SK-N-SH (cell line): ENCODE results near the gene ABO. TPM values are rescaled to one million over a fixed set of nuclear protein-coding genes. Genes with fewer than 3 reads are reported as not detected.

Experiments
- CTCF ChIA-PET: fragments of 300-600, 350-600 bp; formaldehyde crosslinking; extraction: SDS; loops from one replicate; lab custom pipeline; 2021; lab: Yijun Ruan, JAX
- POLR2A ChIA-PET: fragments of 350-600 bp; sonication (Branson Sonifier 250); formaldehyde crosslinking; extraction: SDS; loops from one replicate; lab custom pipeline; 2020; ENCODE audit warnings: antibody characterized with exemption, inconsistent platforms; lab: Yijun Ruan, JAX
- DNase-seq: peaks from one replicate; pipeline ENCODE4 v3.0.0; 2012
- H2AFZ ChIP-seq: fragments of 200-600 bp; sonication (generic); 2 replicates; pipeline ENCODE4 v1.8.1; 2016; ENCODE audit warnings: antibody characterized with exemption, mild to moderate bottlenecking, low read depth
- H3F3A ChIP-seq: fragments of 200-600 bp; sonication (generic); replicated peaks from 2 replicates; pipeline ENCODE3; 2016; ENCODE audit warnings: antibody characterized with exemption, mild to moderate bottlenecking; ENCODE audit not compliant: insufficient read depth
- H3K27ac ChIP-seq, 2 experiments: fragments of 200-500 bp in 1 of 2; fragments of 200-600 bp in 1 of 2; sonication (Bioruptor generic) in 1 of 2; sonication (generic), shearing (Covaris generic) in 1 of 2; 2 replicates each; pipeline versions ENCODE4 v1.5.1 to v1.6.1; 2014 to 2016; ENCODE audit warnings: low read depth in 2 of 2, inconsistent platforms in 1 of 2, low read length in 1 of 2, mild to moderate bottlenecking in 1 of 2, mixed read lengths in 1 of 2
- H3K27me3 ChIP-seq: fragments of 200-600 bp; sonication (generic), shearing (Covaris generic); 2 replicates; pipeline ENCODE4 v1.6.1; 2016; ENCODE audit warnings: mixed run types; ENCODE audit not compliant: insufficient read depth
- H3K36me3 ChIP-seq, 2 experiments: fragments of 200-500 bp in 1 of 2; fragments of 200-600 bp in 1 of 2; sonication (Bioruptor generic) in 1 of 2; sonication (generic) in 1 of 2; replicated peaks in 1 of 2; 2 replicates each; pipeline versions ENCODE3 to v1.5.1; 2014 to 2016; ENCODE audit warnings: low read length in 1 of 2, mild to moderate bottlenecking in 1 of 2; ENCODE audit not compliant: insufficient read depth in 2 of 2, control insufficient read depth in 1 of 2
- H3K4me1 ChIP-seq, 2 experiments: fragments of 200-500 bp in 1 of 2; fragments of 200-600 bp in 1 of 2; sonication (Bioruptor generic) in 1 of 2; sonication (generic), shearing (Covaris generic) in 1 of 2; 2 replicates each; pipeline versions ENCODE4 v1.5.1 to v1.6.1; 2014 to 2016; ENCODE audit warnings: low read depth in 1 of 2, low read length in 1 of 2, mixed run types in 1 of 2; ENCODE audit not compliant: insufficient read depth in 2 of 2, control insufficient read depth in 1 of 2
- H3K4me2 ChIP-seq: fragments of 200-600 bp; sonication (generic), shearing (Covaris generic); 2 replicates; pipeline ENCODE4 v1.6.1; 2017; ENCODE audit warnings: mixed run types
- H3K4me3 ChIP-seq, 2 experiments: fragments of 200-500 bp in 1 of 2; fragments of 200-600 bp in 1 of 2; sonication (Bioruptor generic) in 1 of 2; sonication (generic), shearing (Covaris generic) in 1 of 2; 2 replicates each; pipeline versions ENCODE4 v1.5.1 to v1.8.1; 2014 to 2016; ENCODE audit warnings: low read depth in 2 of 2, inconsistent platforms in 1 of 2, low read length in 1 of 2, mild to moderate bottlenecking in 1 of 2, mixed read lengths in 1 of 2, moderate library complexity in 1 of 2
- H3K79me2 ChIP-seq: fragments of 200-600 bp; sonication (generic); 2 replicates; pipeline ENCODE4 v1.8.1; 2017; ENCODE audit warnings: mild to moderate bottlenecking; ENCODE audit not compliant: insufficient read depth
- H3K9ac ChIP-seq: fragments of 200-600 bp; sonication (generic); 2 replicates; pipeline ENCODE4 v1.6.1; 2017; ENCODE audit warnings: mixed run types
- H3K9me2 ChIP-seq: fragments of 200-600 bp; sonication (generic); 2 replicates; pipeline ENCODE4 v1.6.1; 2017; ENCODE audit warnings: mixed run types
- H3K9me3 ChIP-seq: fragments of 200-600 bp; sonication (generic); 2 replicates; pipeline ENCODE4 v1.6.1; 2017; ENCODE audit warnings: mixed run types, mild to moderate bottlenecking, moderate library complexity
- H4K20me1 ChIP-seq: fragments of 200-600 bp; sonication (generic); 2 replicates; pipeline ENCODE4 v1.6.1; 2017; ENCODE audit warnings: mild to moderate bottlenecking, mixed run types; ENCODE audit not compliant: insufficient read depth
- CHD2 ChIP-seq: fragments of 150-350 bp; IDR thresholded peaks from 2 replicates; pipeline ENCODE4 v1.6.1; 2018; ENCODE audit warnings: low read length; ENCODE audit not compliant: partially characterized antibody
- ELF1 ChIP-seq: IDR thresholded peaks from 2 replicates; pipeline ENCODE4 v1.4.0; 2012
- EP300 ChIP-seq, 2 experiments: IDR thresholded peaks; 2 replicates each; pipeline versions ENCODE4 v1.4.0 to v1.6.1; 2012; ENCODE audit warnings: borderline replicate concordance in 1 of 2, low read depth in 1 of 2, low read length in 1 of 2
- EZH2phosphoT487 ChIP-seq: fragments of 200-600 bp; sonication (generic); IDR thresholded peaks from 2 replicates; pipeline ENCODE4 v1.6.1; 2017; ENCODE audit warnings: low read depth, mixed run types, mild to moderate bottlenecking, antibody characterized with exemption, moderate library complexity, borderline replicate concordance
- FOXM1 ChIP-seq: IDR thresholded peaks from 2 replicates; pipeline ENCODE4 v1.4.0; 2012; ENCODE audit warnings: low read depth, mild to moderate bottlenecking
- JUND ChIP-seq: IDR thresholded peaks from 2 replicates; pipeline ENCODE4 v1.4.0; 2012
- MXI1 ChIP-seq: IDR thresholded peaks from 2 replicates; pipeline ENCODE4 v1.6.1; 2012; ENCODE audit warnings: mild to moderate bottlenecking, low read depth, low read length, improper control_type of control experiment
- NFIC ChIP-seq: IDR thresholded peaks from 2 replicates; pipeline ENCODE4 v1.4.0; 2012; ENCODE audit warnings: borderline replicate concordance
- NRF1 ChIP-seq: IDR thresholded peaks from 2 replicates; pipeline ENCODE4 v1.6.1; 2012; ENCODE audit warnings: low read depth, mild to moderate bottlenecking, low read length
- RAD21 ChIP-seq: IDR thresholded peaks from 2 replicates; pipeline ENCODE4 v1.6.1; 2012; ENCODE audit warnings: mild to moderate bottlenecking, low read length
- RCOR1 ChIP-seq: fragments of 150-350 bp; IDR thresholded peaks from 2 replicates; pipeline ENCODE4 v1.6.1; 2017; ENCODE audit warnings: antibody characterized with exemption, low read length
- RFX5 ChIP-seq: IDR thresholded peaks from 2 replicates; pipeline ENCODE4 v1.6.1; 2012; ENCODE audit warnings: mild to moderate bottlenecking, improper control_type of control experiment, low read length
- SMC3 ChIP-seq: IDR thresholded peaks from 2 replicates; pipeline ENCODE4 v1.6.1; 2012; ENCODE audit warnings: low read depth, low read length, improper control_type of control experiment
- TCF12 ChIP-seq: IDR thresholded peaks from 2 replicates; pipeline ENCODE4 v1.4.0; 2012
- TEAD4 ChIP-seq: IDR thresholded peaks from 2 replicates; pipeline ENCODE4 v1.4.0; 2012; ENCODE audit warnings: mild to moderate bottlenecking, borderline replicate concordance; ENCODE audit not compliant: insufficient read depth
- WGBS: methylation state at CpG from one replicate; pipeline ENCODE4 v1.1.6; 2017; ENCODE audit warnings: low lambda C conversion rate; 5-methylcytosine and 5-hydroxymethylcytosine counted together
- polyA plus RNA-seq, 3 experiments: library from polyadenylated mRNA; depleted of rRNA; stranded (reverse); fragments of >200 nt; gene quantifications; 2 replicates each; pipeline ENCODE4 v1.2.3, GENCODE V29; 2012
- TF ChIP-seq, protein P1 (sequence below): IDR thresholded peaks from 2 replicates; pipeline ENCODE4 v1.4.0; 2012; ENCODE audit warnings: low read depth, borderline replicate concordance
- TF ChIP-seq, protein P2 (sequence below): IDR thresholded peaks from 2 replicates; pipeline ENCODE4 v1.6.1; 2012; ENCODE audit warnings: mild to moderate bottlenecking, low read depth, low read length, moderate library complexity

The ABO gene
- polyA plus RNA-seq, 1 of the 3 experiments (the other 2 are of a cell fraction): not detected

DNA sequence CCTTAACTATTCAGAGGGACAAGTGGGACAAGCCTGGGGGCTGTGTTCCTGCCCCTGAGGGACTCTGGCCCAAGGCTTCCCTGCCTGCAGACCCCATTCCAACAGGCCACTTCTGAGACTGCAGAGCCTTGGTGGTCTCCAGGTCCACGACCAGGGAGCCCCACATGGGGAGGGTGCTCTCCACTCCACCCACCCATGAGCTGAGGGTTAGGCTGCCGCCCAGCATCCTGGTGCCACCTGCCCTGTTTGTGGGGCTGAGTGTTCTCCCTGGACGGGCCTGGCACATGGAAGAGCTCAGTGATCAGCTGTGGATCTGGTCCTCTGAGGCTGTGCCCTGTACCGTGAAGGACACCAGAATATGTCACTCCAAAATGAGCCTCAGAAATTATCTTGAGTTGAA lies 2.5 kb upstream of the ABO start (continued):
- TF ChIP-seq, protein P1, sequence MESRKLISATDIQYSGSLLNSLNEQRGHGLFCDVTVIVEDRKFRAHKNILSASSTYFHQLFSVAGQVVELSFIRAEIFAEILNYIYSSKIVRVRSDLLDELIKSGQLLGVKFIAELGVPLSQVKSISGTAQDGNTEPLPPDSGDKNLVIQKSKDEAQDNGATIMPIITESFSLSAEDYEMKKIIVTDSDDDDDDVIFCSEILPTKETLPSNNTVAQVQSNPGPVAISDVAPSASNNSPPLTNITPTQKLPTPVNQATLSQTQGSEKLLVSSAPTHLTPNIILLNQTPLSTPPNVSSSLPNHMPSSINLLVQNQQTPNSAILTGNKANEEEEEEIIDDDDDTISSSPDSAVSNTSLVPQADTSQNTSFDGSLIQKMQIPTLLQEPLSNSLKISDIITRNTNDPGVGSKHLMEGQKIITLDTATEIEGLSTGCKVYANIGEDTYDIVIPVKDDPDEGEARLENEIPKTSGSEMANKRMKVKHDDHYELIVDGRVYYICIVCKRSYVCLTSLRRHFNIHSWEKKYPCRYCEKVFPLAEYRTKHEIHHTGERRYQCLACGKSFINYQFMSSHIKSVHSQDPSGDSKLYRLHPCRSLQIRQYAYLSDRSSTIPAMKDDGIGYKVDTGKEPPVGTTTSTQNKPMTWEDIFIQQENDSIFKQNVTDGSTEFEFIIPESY: no peak
- TF ChIP-seq NRF1: no peak
- TF ChIP-seq, all 33 proteins: peak for 0

DNA sequence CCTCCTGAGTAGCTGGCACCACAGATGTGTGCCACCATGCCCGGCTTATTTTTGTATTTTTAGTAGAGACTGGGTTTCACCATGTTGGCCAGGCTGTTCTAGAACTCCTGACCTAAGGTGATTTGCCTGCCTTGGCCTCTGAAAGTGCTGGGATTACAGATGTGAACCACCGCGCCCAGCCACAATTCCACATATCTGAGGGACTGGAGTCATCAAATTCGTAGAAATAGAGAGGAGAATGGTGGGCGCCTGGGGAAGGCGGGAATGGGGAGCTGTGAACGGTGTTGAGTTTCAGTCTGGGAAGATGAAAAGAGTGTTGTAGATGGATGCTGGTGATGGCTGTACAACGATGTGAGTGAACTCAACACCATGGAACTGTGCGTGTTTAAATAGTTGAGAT lies 1.9 kb upstream of the ABO start:
- Histone ChIP-seq H2AFZ (no peak overlapping the region), H3K9ac (no peak overlapping the region), H3K36me3 (no peaks in the 10 kb centered on the region), H3K4me3 (no peak overlapping the region), H3K4me2 (no peak overlapping the region), H3K27ac (no peak overlapping the region), H4K20me1 (no peaks in the 10 kb centered on the region), H3K9me2 (no peaks in the 10 kb centered on the region), H3K9me3 (no peaks in the 10 kb centered on the region), H3K27me3 (peaks cover 73% of the 10 kb centered on the region), H3F3A (no peaks in the 10 kb centered on the region), H3K79me2 (no peaks in the 10 kb centered on the region), H3K4me1 (no peaks in the 10 kb centered on the region)
- ChIA-PET POLR2A (no interaction called here), CTCF (interaction anchor here (0.6 to 1.3 kb wide), 3 partner anchors 14 to 70 kb away, joined by 3 to 4 read pairs (median 4); no protein-coding TSS in a partner anchor)
- no peak for TF ChIP-seq NRF1
- TF ChIP-seq ELF1: no peak
- no peak for TF ChIP-seq TCF12
- WGBS: 61% methylated on average over 9 of the region's 9 CpGs
- DNase-seq: no peak

DNA sequence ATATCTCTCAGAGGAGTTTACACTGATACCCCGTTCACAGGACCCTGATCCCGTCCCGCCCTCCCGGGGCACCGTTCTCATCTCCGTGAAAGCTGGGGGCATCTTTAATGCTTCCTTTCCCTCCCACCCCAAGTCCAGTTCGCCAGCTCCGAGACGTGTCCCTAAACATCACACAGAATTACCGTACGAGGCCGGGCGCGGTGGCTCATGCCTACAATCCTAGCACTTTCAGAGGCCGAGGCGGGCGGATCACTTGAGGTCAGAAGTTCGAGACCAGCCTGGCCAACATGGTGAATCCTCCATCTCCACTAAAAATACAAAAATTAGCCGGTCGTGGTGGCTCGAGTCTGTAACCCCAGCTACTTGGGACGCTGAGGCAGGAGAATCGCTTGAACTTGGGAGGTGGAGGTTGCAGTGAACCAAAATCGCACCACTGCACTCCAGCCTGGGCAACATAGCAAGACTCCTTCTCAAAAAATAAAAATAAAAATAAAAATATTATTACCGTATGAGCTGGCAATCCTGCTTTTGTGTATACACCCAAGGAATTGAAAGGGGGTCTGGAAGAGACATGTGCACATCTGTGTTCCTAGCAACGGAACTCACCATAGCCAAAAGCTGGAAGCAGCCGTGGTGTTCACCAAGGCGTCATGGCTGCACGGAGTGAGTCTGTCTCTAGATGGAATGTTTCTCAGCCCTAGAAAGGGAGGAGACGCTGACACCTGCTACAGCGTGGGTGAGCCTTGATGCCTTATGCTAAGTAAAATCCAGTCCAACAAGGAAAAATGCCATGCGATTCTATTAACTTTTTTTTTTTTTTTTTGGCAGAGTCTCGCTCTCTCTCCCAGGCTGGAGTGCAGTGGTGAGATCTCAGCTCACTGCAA lies 1.2 kb upstream of the ABO start:
- no peaks in the 10 kb centered on the region for H3F3A ChIP-seq
- peaks cover 77% of the 10 kb centered on the region for H3K27me3 ChIP-seq
- no peak overlapping the region for H3K4me2 ChIP-seq
- no peak for DNase-seq
- POLR2A ChIA-PET: no interaction called here
- H4K20me1 ChIP-seq: no peaks in the 10 kb centered on the region
- H3K27ac ChIP-seq: no peak overlapping the region
- no peaks in the 10 kb centered on the region for H3K36me3 ChIP-seq
- 40% methylated on average over 21 of the region's 33 CpGs for WGBS
- CTCF ChIA-PET: interaction anchor here (0.6 to 1.4 kb wide), 4 partner anchors 14 to 69 kb away, joined by 3 to 5 read pairs (median 4); no protein-coding TSS in a partner anchor
- no peaks in the 10 kb centered on the region for H3K79me2 ChIP-seq
- H3K9ac ChIP-seq: no peak overlapping the region
- H3K4me1 ChIP-seq: no peaks in the 10 kb centered on the region
- no peak overlapping the region for H3K4me3 ChIP-seq
- no peak overlapping the region for H2AFZ ChIP-seq
- H3K9me2 ChIP-seq: no peaks in the 10 kb centered on the region
- no peaks in the 10 kb centered on the region for H3K9me3 ChIP-seq
- TF ChIP-seq MXI1 (no peak), FOXM1 (no peak), RFX5 (no peak), TEAD4 (no peak), NFIC (no peak), SMC3 (no peak), EZH2phosphoT487 (no peak), EP300 (IDR thresholded peaks at IDR 0.05; ENCODE audit: borderline replicate concordance in 1 of 2, low read depth in 1 of 2, low read length in 1 of 2) (no peak), RAD21 (no peak), CHD2 (no peak), RCOR1 (no peak), JUND (no peak)
- TF ChIP-seq, protein P2, sequence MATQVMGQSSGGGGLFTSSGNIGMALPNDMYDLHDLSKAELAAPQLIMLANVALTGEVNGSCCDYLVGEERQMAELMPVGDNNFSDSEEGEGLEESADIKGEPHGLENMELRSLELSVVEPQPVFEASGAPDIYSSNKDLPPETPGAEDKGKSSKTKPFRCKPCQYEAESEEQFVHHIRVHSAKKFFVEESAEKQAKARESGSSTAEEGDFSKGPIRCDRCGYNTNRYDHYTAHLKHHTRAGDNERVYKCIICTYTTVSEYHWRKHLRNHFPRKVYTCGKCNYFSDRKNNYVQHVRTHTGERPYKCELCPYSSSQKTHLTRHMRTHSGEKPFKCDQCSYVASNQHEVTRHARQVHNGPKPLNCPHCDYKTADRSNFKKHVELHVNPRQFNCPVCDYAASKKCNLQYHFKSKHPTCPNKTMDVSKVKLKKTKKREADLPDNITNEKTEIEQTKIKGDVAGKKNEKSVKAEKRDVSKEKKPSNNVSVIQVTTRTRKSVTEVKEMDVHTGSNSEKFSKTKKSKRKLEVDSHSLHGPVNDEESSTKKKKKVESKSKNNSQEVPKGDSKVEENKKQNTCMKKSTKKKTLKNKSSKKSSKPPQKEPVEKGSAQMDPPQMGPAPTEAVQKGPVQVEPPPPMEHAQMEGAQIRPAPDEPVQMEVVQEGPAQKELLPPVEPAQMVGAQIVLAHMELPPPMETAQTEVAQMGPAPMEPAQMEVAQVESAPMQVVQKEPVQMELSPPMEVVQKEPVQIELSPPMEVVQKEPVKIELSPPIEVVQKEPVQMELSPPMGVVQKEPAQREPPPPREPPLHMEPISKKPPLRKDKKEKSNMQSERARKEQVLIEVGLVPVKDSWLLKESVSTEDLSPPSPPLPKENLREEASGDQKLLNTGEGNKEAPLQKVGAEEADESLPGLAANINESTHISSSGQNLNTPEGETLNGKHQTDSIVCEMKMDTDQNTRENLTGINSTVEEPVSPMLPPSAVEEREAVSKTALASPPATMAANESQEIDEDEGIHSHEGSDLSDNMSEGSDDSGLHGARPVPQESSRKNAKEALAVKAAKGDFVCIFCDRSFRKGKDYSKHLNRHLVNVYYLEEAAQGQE: no peak
- TF ChIP-seq, protein P1: no peak
